CD4-positive, alpha-beta T cell treated with Interleukin-6 for 4 hours (primary cell): Measurements from ENCODE around the gene IGSF11.
"Not testable (repeated sequence)": the region's sequence is repeated elsewhere in the genome, so short reads cannot be mapped to it uniquely, and the experiment has no call there.

Experiments
- DNase-seq: peaks from one replicate; pipeline ENCODE4 v3.0.0-alpha.2; 2020; ENCODE audit warnings: mixed read lengths

IGSF11 gene

GRCh38 chr3:118863731-118864322, 170.8 kb downstream of the IGSF11 start:
- DNase-seq = no peak

GRCh38 chr3:118859950-118860349, 174.7 kb downstream of the IGSF11 start:
- DNase-seq = no peak

- not testable (repeated sequence) for DNase-seq
Measured at GRCh38 chr3:118851466-118852193, 183.0 kb downstream of the IGSF11 start.

GRCh38 chr3:118850687-118851086, 184.0 kb downstream of the IGSF11 start:
- no peak for DNase-seq
